Upper lobe of left lung (tissue), 6 donors: ENCODE results near the gene RMND5B. TPM values are rescaled to one million over a fixed set of nuclear protein-coding genes. Genes with fewer than 3 reads are reported as not detected.
A peak's percentile ranks its signal among the peaks of the same experiment; 100 is the strongest.

Source experiments
- ATAC-seq, 2 donors: fragments of 200-7000 bp; cut with Tn5 transposase; one replicate each; pipeline ENCODE4 v1.9.1; 2022; ENCODE audit warnings: mild to moderate bottlenecking in 2 of 2, moderate library complexity in 2 of 2; ENCODE audit not compliant: low FRiP score in 2 of 2
- DNase-seq, 2 donors: peaks; one replicate each; pipeline ENCODE4 v3.0.0-alpha.2; 2019 to 2020
- H3K27ac ChIP-seq, 4 donors: fragments of 200-600 bp; sonication (generic); one replicate each; pipeline ENCODE4 v1.5.1; 2016 to 2019
- H3K27me3 ChIP-seq, 4 donors: fragments of 200-600 bp; sonication (generic); one replicate each; pipeline ENCODE4 v1.5.1; 2017 to 2019
- H3K36me3 ChIP-seq, 4 donors: fragments of 200-600 bp; sonication (generic); one replicate each; pipeline ENCODE4 v1.5.1; 2016 to 2019
- H3K4me1 ChIP-seq, 4 donors: fragments of 200-600 bp; sonication (generic); one replicate each; pipeline ENCODE4 v1.5.1; 2018 to 2019
- H3K4me3 ChIP-seq, 4 donors: fragments of 200-600 bp; sonication (generic); one replicate each; pipeline ENCODE4 v1.5.1; 2017 to 2019; ENCODE audit warnings: mild to moderate bottlenecking in 2 of 4, moderate library complexity in 1 of 4
- H3K9me3 ChIP-seq, 4 donors: fragments of 200-600 bp; sonication (generic); one replicate each; pipeline ENCODE4 v1.5.1; 2018 to 2019
- CTCF ChIP-seq, 6 experiments: fragments of 450-650 bp in 4 of 6; fragments of 200-600 bp in 2 of 6; sonication (generic) in 2 of 6; IDR thresholded peaks; one replicate each; pipeline ENCODE4 v1.5.1; 2016 to 2019; ENCODE audit warnings: antibody characterized with exemption in 6 of 6
- EP300 ChIP-seq, 4 donors: sonication (generic); formaldehyde crosslinking; IDR thresholded peaks; one replicate each; pipeline ENCODE4 v1.5.1; 2017; ENCODE audit warnings: antibody characterized with exemption in 4 of 4, control low read depth in 2 of 4
- POLR2A ChIP-seq, 4 donors: fragments of 450-650 bp; IDR thresholded peaks; one replicate each; pipeline ENCODE4 v1.5.1; 2016 to 2017; ENCODE audit warnings: antibody characterized with exemption in 4 of 4, mild to moderate bottlenecking in 2 of 4
- POLR2AphosphoS5 ChIP-seq, 2 donors: sonication (generic); formaldehyde crosslinking; IDR thresholded peaks; one replicate each; pipeline ENCODE4 v1.5.1; 2017; ENCODE audit warnings: antibody characterized with exemption in 2 of 2
- WGBS, 2 donors: methylation state at CpG; one replicate each; pipeline ENCODE4 v1.1.5; 2017 to 2018; 5-methylcytosine and 5-hydroxymethylcytosine counted together
- total RNA-seq, 6 donors: library from RNA; depleted of rRNA in 4 of 6; stranded (reverse); fragments of >200 nt in 4 of 6; gene quantifications; one replicate each; pipeline versions ENCODE4 v1.1.0 to v1.2.1, GENCODE V29; 2016 to 2021
- donor health status: DM: no; HTN: no; CAD: no; lungs with moderate emphysema.
- donor health status: DM: no; HTN: yes; CAD: no; lungs with severe emphysema.

The RMND5B gene
- total RNA-seq, 6 donors from 2014 or later = 36.2 to 70.2 (median 46.0) TPM

GRCh38 chr5:178123094-178123965 is 7.5 kb upstream of the RMND5B start:
- DNase-seq = peak in 1 of 2 donors; percentile 58
- H3K27ac ChIP-seq = peak overlapping the region in 3 of 4 donors; percentile 30 to 60 (median 34)

GRCh38 chr5:178123966-178124925 is 6.6 kb upstream of the RMND5B start:
- DNase-seq = peak in 1 of 2 donors; percentile 79
- H3K27me3 ChIP-seq = no peaks in the 10 kb centered on the region
- peaks cover 0 to 4% (median 0%) of the 10 kb centered on the region in 4 donors for H3K36me3 ChIP-seq
- H3K9me3 ChIP-seq = no peaks in the 10 kb centered on the region
- no peak overlapping the region for H3K4me3 ChIP-seq
- WGBS, 2 donors = 86 to 100% methylated on average over 5 to 18 of the region's 18 CpGs
- H3K4me1 ChIP-seq = peaks cover 17 to 42% (median 28%) of the 10 kb centered on the region in 4 donors
- TF ChIP-seq POLR2AphosphoS5 (IDR thresholded peaks at IDR 0.05) (no peak), POLR2A (IDR thresholded peaks at IDR 0.05) (no peak), EP300 (IDR thresholded peaks at IDR 0.05) (no peak), CTCF (IDR thresholded peaks at IDR 0.05) (no peak)
- ATAC-seq = peak in 1 of 2 donors; percentile 2
- peak overlapping the region in 3 of 4 donors; percentile 19 to 60 (median 58) for H3K27ac ChIP-seq

More at GRCh38 chr5:178123094-178123965, 7.5 kb upstream of the RMND5B start:
- no peak for TF ChIP-seq POLR2A (IDR thresholded peaks at IDR 0.05)
- no peak for TF ChIP-seq EP300 (IDR thresholded peaks at IDR 0.05)
- TF ChIP-seq POLR2AphosphoS5 (IDR thresholded peaks at IDR 0.05) = no peak
- no peak for TF ChIP-seq CTCF (IDR thresholded peaks at IDR 0.05)
- Histone ChIP-seq H3K9me3 (no peaks in the 10 kb centered on the region), H3K27me3 (no peaks in the 10 kb centered on the region), H3K36me3 (peaks cover 0 to 4% (median 0%) of the 10 kb centered on the region in 4 donors), H3K4me3 (no peak overlapping the region), H3K4me1 (peaks cover 17 to 49% (median 27%) of the 10 kb centered on the region in 4 donors)
- no peak for ATAC-seq
- WGBS, 2 donors = 87 to 97% methylated on average over 13 of the region's 13 CpGs

- DNase-seq = no peak
- H3K4me1 ChIP-seq = peaks cover 21 to 48% (median 37%) of the 10 kb centered on the region in 4 donors
- no peaks in the 10 kb centered on the region for H3K9me3 ChIP-seq
- WGBS, 2 donors = 65 to 76% methylated on average over 10 of the region's 10 CpGs
- H3K36me3 ChIP-seq = peaks cover 0 to 4% (median 0%) of the 10 kb centered on the region in 4 donors
- H3K27me3 ChIP-seq = no peaks in the 10 kb centered on the region
- TF ChIP-seq POLR2A (IDR thresholded peaks at IDR 0.05) (no peak), POLR2AphosphoS5 (IDR thresholded peaks at IDR 0.05) (no peak), EP300 (IDR thresholded peaks at IDR 0.05) (no peak), CTCF (IDR thresholded peaks at IDR 0.05) (no peak)
- H3K4me3 ChIP-seq = no peak overlapping the region
- H3K27ac ChIP-seq = peak overlapping the region in 3 of 4 donors; percentile 58 to 61 (median 60)
- ATAC-seq = peak in 1 of 2 donors; percentile 45
Observed at GRCh38 chr5:178125253-178125906, 5.4 kb upstream of the RMND5B start.

GRCh38 chr5:178126556-178126955 is 4.3 kb upstream of the RMND5B start:
- no peak for ATAC-seq
- Histone ChIP-seq H3K9me3 (no peaks in the 10 kb centered on the region), H3K4me1 (peaks cover 17 to 44% (median 31%) of the 10 kb centered on the region in 4 donors), H3K27me3 (no peaks in the 10 kb centered on the region), H3K27ac (peak overlapping the region in 3 of 4 donors; percentile 27 to 61 (median 38)), H3K4me3 (no peak overlapping the region), H3K36me3 (peaks cover 0 to 2% (median 0%) of the 10 kb centered on the region in 4 donors)
- DNase-seq = no peak
- 53 to 59% methylated on average over 3 of the region's 3 CpGs for WGBS, 2 donors
- TF ChIP-seq POLR2AphosphoS5 (IDR thresholded peaks at IDR 0.05) (peak in 1 of 2 donors; percentile 27), EP300 (IDR thresholded peaks at IDR 0.05) (peak in 1 of 4 donors; percentile 12), POLR2A (IDR thresholded peaks at IDR 0.05) (no peak), CTCF (IDR thresholded peaks at IDR 0.05) (no peak)
